DND-41 (cell line): ENCODE data around the gene RRP9.
"Not testable (repeated sequence)": the region's sequence is repeated elsewhere in the genome, so short reads cannot be mapped to it uniquely, and the experiment has no call there.

Experiments
- ATAC-seq: fragments of 200-7000 bp; cut with Tn5 transposase; 3 replicates; pipeline ENCODE4 v1.9.1; 2021; ENCODE audit warnings: low read depth; ENCODE audit not compliant: insufficient read depth
- DNase-seq: peaks from one replicate; pipeline ENCODE4 v3.0.0-alpha.2; 2020
- H2AFZ ChIP-seq: 2 replicates; pipeline ENCODE4 v1.6.0; 2012; ENCODE audit warnings: low read depth, low read length
- H3K27ac ChIP-seq: 2 replicates; pipeline ENCODE4 v1.5.1; 2012; ENCODE audit warnings: low read length, inconsistent platforms
- H3K27me3 ChIP-seq: fragments of 200-600 bp; sonication (generic); 2 replicates; pipeline ENCODE4 v1.6.0; 2012; ENCODE audit warnings: low read length, mild to moderate bottlenecking, inconsistent platforms; ENCODE audit not compliant: insufficient read depth, poor library complexity
- H3K36me3 ChIP-seq: 2 replicates; pipeline ENCODE4 v1.5.1; 2012; ENCODE audit warnings: low read length, inconsistent platforms; ENCODE audit not compliant: insufficient read depth
- H3K4me1 ChIP-seq: 2 replicates; pipeline ENCODE4 v1.5.1; 2012; ENCODE audit warnings: mild to moderate bottlenecking, low read length; ENCODE audit not compliant: insufficient read depth
- H3K4me2 ChIP-seq: 2 replicates; pipeline ENCODE4 v1.6.0; 2012; ENCODE audit warnings: mild to moderate bottlenecking, moderate library complexity, low read length, inconsistent platforms; ENCODE audit not compliant: insufficient read depth
- H3K4me3 ChIP-seq, 2 experiments: fragments of 200-600 bp in 1 of 2; shearing (Covaris generic) in 1 of 2; 2 replicates each; pipeline ENCODE4 v1.5.1; 2012 to 2016; ENCODE audit warnings: inconsistent platforms in 2 of 2, low read length in 2 of 2, mild to moderate bottlenecking in 2 of 2, low read depth in 1 of 2, moderate library complexity in 1 of 2
- H3K79me2 ChIP-seq: 2 replicates; pipeline ENCODE4 v1.6.0; 2012; ENCODE audit warnings: low read length, inconsistent platforms; ENCODE audit not compliant: insufficient read depth
- H3K9ac ChIP-seq: 2 replicates; pipeline ENCODE4 v1.6.0; 2012; ENCODE audit warnings: low read depth, mild to moderate bottlenecking, inconsistent platforms, low read length, moderate library complexity
- H3K9me3 ChIP-seq: 2 replicates; pipeline ENCODE4 v1.5.1; 2012; ENCODE audit warnings: low read length, moderate library complexity, mild to moderate bottlenecking, inconsistent platforms; ENCODE audit not compliant: insufficient read depth, severe bottlenecking
- H4K20me1 ChIP-seq: 2 replicates; pipeline ENCODE4 v1.6.0; 2012; ENCODE audit warnings: low read length; ENCODE audit not compliant: insufficient read depth
- CTCF ChIP-seq: IDR thresholded peaks from 2 replicates; pipeline ENCODE4 v1.5.1; 2012; ENCODE audit warnings: borderline replicate concordance, low read length, moderate library complexity, mild to moderate bottlenecking; ENCODE audit not compliant: poor library complexity, severe bottlenecking; ENCODE audit errors: extremely low read depth
- EZH2 ChIP-seq: IDR thresholded peaks from 3 replicates; pipeline ENCODE4 v1.6.1; 2012; ENCODE audit warnings: borderline replicate concordance, low read depth, mild to moderate bottlenecking, moderate library complexity, low read length, inconsistent platforms; ENCODE audit not compliant: severe bottlenecking

RRP9 gene

GRCh38 chr3:51930439-51930838 is 11.3 kb downstream of the RRP9 start:
- Histone ChIP-seq H3K4me2 (no peak overlapping the region), H3K9ac (no peak overlapping the region), H3K9me3 (no peaks in the 10 kb centered on the region), H2AFZ (no peak overlapping the region), H4K20me1 (peaks cover 21% of the 10 kb centered on the region), H3K79me2 (no peaks in the 10 kb centered on the region), H3K4me1 (no peaks in the 10 kb centered on the region), H3K27me3 (no peaks in the 10 kb centered on the region), H3K27ac (no peak overlapping the region), H3K36me3 (peaks cover 26% of the 10 kb centered on the region), H3K4me3 (no peak overlapping the region)
- TF ChIP-seq CTCF: no peak
- DNase-seq (no peak), ATAC-seq (no peak)

GRCh38 chr3:51929420-51930003 is 12.2 kb downstream of the RRP9 start:
- Histone ChIP-seq H4K20me1 (peaks cover 20% of the 10 kb centered on the region), H3K4me2 (no peak overlapping the region), H3K27ac (no peak overlapping the region), H3K9me3 (no peaks in the 10 kb centered on the region), H3K27me3 (no peaks in the 10 kb centered on the region), H3K79me2 (no peaks in the 10 kb centered on the region), H3K36me3 (peaks cover 16% of the 10 kb centered on the region), H3K4me1 (no peaks in the 10 kb centered on the region), H3K9ac (no peak overlapping the region), H3K4me3 (no peak overlapping the region), H2AFZ (no peak overlapping the region)
- DNase-seq: no peak
- peak; percentile 62; the same call in 2 of the 3 replicates for ATAC-seq
- no peak for TF ChIP-seq CTCF
- no peak for TF ChIP-seq EZH2

- DNase-seq, H3K27ac ChIP-seq, H3K4me3 ChIP-seq, H3K79me2 ChIP-seq, H3K9ac ChIP-seq, H3K9me3 ChIP-seq, ATAC-seq, H3K4me2 ChIP-seq, H3K4me1 ChIP-seq, H3K27me3 ChIP-seq, H2AFZ ChIP-seq: not testable (repeated sequence)
- Histone ChIP-seq H4K20me1 (peaks cover 15% of the 10 kb centered on the region), H3K36me3 (peaks cover 11% of the 10 kb centered on the region)
Measured at GRCh38 chr3:51928981-51929380, 12.7 kb downstream of the RRP9 start.

- Histone ChIP-seq H3K9ac (no peak overlapping the region), H3K27ac (no peak overlapping the region), H3K27me3 (no peaks in the 10 kb centered on the region), H3K36me3 (peaks cover 6% of the 10 kb centered on the region), H3K4me2 (no peak overlapping the region), H3K79me2 (no peaks in the 10 kb centered on the region), H4K20me1 (peaks cover 9% of the 10 kb centered on the region; the same call in 1 of the 2 replicates), H3K4me1 (no peaks in the 10 kb centered on the region), H3K9me3 (no peaks in the 10 kb centered on the region), H2AFZ (no peak overlapping the region), H3K4me3 (no peak overlapping the region)
- no peak for TF ChIP-seq EZH2
- TF ChIP-seq CTCF: no peak
- no peak for ATAC-seq
- no peak for DNase-seq
Measured at GRCh38 chr3:51928438-51928837, 13.3 kb downstream of the RRP9 start.
